Hematopoietic multipotent progenitor cell treated with erythropoietin and hydrocortisone succinate and interleukin-3 and kit ligand, for 4 days (in vitro differentiated cells): Measurements from ENCODE around the gene KCNT1.
A peak's percentile ranks its signal among the peaks of the same experiment; 100 is the strongest.
"Not testable (repeated sequence)": the region's sequence is repeated elsewhere in the genome, so short reads cannot be mapped to it uniquely, and the experiment has no call there.

ENCODE experiments used
- DNase-seq: peaks from one replicate; pipeline ENCODE4 v3.0.0-alpha.2; 2015

KCNT1 gene

DNA sequence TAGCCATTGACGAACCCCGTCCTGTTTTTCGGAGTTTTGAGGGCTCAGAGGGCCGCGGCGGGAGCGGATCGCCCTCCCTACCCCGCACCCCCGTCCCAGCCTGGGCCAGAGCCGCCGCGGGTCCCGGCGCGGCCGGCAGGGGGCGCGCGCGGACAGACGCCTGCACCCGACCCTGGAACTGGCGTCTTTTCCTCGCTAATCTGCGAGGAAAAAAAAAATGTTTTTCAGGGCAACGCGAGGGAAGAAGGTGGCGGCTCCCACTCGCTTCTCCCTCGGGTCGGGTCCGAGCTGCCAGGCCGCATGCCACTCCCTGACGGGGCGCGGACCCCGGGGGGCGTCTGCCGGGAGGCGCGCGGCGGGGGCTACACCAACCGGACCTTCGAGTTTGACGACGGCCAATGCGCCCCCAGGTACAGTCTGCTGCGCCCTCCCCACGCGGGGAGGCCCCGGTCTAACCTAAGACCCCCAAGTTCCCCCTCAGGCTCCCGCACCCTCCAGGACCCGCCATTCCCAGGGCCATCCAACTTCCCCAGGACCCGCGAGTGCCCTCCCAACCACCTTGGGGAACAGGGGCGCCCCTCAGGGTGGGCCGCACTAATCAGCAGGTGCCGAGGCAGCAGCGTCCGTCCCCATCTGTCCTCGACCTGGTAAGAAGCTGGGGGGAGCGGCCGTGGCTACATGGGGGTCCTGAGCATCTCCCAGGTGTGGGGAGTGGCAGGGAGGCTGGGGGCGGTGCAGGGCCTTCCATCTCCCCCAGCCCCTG lies at the start of gene KCNT1:
KCNT1 (plus strand) TSS at position 227 of the 763 bp plus-strand sequence; CDS start at position 301, 74 bp downstream.
- DNase-seq = peak; percentile 69

DNA sequence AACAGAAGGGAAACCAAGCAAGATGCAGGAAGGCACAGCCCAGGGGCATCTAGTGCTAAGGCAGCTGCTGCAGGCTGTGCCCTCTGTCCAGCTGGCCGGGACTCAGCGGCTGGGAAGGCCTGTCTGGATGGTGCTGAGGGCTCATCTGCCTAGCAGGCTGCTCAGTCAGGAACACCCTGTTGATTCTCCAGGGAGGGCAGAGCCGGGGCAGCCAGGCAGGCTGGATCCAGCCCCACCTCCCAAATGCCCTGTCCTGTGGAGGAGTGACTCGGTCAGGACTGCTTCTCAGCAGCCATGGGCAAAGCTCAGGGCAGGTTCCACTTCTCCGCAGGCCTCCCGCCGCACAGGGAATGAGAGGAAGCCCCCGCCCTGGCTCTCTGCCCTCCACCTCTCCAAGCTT lies 46.7 kb upstream of the KCNT1 start:
- no peak for DNase-seq

DNA sequence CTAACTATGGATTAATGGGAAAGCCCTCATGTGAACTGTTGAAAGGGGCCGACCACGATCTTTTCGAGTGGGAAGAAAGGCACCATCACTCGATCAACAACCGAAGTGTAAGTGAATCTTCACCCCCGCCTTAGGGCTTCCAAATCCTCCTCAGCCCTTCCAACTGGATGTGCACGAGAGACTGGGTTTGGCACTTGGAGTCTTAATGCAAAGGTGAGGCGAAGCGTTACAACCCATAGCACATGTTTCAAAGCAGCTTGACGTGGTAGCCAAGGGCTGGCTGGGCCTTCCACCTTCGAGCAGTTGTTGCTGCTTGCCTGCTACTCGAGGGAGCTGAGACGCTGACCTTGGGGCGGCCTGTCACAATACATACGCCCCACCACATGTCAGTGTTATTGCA lies 44.6 kb upstream of the KCNT1 start:
- no peak for DNase-seq

DNA sequence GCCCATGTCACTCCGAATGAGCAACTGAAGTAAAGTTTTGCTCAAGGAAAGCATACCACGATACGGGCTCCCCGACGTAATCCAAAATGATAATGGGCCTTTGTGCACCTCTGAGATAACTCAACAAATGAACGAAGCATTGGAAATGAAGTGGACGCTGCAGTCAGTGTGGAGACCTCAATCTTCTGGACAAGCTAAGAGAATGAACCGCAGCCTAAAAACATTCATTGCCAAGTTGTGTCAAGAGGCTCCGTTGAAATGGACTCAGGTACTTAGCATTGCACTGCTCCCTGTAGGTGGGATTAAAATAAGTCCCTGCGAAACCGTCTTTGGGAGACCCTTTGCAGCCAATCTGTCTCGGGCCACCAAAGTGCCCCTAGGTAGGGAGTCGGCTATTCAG lies 42.7 kb upstream of the KCNT1 start:
- no peak for DNase-seq

DNA sequence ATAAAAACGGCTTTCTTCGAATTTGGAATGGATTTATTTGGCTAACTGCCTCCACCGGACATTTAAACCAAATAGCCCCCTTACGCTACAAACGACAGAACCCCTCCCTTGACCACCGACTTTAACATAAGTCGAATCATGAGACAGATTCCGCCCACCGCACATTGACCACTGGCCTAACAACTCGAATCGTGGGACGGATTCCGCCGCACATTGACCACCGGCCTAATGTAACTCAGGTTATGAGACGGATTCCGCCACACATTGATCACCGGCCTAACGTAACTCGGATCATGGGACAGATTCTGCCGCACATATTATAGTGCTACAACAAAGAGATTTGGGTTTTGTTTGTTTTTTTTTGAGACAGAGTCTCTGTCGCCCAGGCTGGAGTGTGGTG lies 41.6 kb upstream of the KCNT1 start:
- DNase-seq = no peak

DNA sequence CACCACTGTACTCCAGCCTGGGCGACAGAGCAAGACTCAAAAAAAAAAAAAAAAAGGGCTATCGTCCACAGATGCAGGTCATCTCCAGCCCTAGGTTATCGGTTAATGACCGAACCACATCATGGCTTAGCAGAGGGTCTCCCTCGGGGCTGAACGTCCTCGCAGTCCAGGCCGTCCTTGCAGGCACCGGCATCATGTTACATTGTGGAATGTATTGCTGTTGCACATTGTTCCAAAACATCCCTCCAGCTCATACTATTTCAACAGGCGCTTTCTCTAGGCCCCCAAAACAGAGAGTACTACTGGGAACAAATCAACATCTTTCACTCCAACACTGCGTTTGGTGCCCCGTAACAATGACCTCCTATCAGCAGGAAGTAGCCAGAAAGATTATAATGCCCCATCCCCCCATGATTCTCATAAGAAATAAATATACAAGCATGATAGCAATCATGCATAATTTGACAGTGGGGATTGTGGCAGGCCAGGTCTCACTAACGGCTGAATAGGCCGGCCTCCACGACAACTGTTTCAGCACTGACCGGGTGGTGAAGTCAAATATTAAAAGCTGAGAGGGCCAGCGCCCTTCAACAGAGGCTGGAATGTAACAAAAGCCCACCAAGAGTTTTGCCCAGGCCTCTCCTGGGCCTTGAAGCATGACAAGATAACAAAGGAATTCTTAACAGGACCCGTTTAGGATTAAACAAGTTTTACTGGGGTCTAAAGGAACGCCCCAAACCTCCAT lies 40.0 kb upstream of the KCNT1 start:
- DNase-seq = no peak

DNA sequence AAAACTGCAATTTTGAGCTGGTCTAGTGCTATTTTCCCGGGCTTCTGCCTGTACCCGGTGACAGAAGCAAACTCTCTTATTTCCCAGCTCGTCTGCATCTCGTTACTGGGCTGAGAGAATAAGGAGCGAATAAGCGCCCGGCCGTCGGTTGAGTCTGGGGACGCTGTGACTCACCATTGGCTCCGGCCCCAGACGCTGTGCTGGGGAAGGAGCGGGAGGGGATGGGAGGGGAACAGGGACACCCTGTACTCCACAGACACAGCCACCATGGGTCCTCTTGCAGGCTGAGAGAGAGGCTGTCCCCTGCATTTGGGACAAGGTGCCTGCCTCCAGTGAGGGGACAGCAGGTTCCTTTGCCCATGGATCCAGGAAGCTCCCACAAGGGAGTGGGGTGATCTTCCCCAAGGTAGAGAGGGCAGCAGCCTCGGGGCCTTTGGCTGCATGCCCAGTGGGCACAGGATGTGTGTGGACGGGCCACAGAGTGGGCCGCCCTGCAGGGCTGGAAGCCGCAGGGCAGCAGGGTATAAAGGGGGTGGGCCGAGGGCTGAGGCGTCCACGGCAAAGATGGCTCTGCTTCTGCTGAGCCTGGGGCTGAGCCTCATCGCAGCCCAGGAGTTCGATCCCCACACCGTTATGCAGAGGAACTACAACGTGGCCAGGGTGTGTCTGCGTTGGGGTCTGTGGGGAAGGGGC lies 39.1 kb upstream of the KCNT1 start, which contains the start of gene LCN9:
LCN9 (plus strand) TSS at position 552 of the 693 bp plus-strand sequence; CDS start at position 565, 13 bp downstream.
- no peak for DNase-seq

DNA sequence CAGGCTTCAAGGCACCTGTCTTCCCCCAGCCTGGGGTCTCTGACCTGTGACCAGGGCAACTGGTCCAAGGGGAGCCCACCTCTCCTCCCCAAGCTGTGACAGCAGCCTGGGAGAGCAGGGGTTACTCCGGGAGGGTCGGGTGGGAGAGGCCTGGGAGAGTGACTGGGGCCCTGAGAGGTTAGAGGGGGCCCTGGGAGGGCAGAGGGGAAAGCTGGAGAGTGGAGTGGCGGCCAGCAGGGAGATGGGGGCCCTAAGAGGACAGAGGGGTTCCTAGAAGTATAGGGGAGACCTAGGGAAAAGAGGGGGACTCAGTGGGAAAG lies 38.6 kb upstream of the KCNT1 start:
- no peak for DNase-seq

DNA sequence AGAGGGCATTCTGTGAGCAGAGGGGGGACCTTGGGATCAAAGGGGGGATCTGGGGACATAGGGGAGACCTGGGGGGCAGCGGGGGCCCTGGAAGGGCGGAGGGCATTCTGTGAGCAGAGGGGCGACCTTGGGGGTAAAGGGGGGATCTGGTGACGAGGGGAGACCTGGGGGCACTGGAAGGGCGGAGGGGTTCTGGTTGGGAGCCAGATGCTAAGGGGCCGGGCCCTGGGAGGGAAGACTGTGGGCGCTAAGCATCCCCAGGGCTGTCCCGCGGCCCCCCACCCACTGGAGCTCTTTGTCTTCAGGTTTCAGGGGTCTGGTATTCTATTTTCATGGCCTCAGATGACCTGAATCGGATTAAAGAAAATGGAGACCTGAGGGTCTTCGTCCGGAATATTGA lies 38.1 kb upstream of the KCNT1 start:
- no peak for DNase-seq

DNA sequence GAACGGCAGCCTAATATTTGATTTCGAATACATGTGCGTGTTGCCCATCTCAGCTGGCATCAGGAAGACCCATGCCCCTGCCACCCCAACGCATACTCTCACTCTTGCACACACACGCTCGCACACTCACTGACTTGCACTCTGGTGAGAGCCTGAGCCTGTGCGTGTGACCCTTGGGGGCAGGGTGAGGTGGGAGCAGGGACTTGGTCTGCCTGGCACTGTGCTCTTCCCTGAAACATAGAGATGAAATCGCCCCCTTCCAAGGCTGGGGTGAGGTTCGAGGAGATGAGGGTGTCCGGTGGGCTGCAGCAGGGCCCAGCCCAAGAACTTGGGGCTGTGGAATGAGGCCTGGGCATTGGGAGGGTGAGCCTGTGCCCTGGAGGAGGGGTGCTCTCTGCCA lies 37.7 kb upstream of the KCNT1 start:
- DNase-seq = no peak

DNA sequence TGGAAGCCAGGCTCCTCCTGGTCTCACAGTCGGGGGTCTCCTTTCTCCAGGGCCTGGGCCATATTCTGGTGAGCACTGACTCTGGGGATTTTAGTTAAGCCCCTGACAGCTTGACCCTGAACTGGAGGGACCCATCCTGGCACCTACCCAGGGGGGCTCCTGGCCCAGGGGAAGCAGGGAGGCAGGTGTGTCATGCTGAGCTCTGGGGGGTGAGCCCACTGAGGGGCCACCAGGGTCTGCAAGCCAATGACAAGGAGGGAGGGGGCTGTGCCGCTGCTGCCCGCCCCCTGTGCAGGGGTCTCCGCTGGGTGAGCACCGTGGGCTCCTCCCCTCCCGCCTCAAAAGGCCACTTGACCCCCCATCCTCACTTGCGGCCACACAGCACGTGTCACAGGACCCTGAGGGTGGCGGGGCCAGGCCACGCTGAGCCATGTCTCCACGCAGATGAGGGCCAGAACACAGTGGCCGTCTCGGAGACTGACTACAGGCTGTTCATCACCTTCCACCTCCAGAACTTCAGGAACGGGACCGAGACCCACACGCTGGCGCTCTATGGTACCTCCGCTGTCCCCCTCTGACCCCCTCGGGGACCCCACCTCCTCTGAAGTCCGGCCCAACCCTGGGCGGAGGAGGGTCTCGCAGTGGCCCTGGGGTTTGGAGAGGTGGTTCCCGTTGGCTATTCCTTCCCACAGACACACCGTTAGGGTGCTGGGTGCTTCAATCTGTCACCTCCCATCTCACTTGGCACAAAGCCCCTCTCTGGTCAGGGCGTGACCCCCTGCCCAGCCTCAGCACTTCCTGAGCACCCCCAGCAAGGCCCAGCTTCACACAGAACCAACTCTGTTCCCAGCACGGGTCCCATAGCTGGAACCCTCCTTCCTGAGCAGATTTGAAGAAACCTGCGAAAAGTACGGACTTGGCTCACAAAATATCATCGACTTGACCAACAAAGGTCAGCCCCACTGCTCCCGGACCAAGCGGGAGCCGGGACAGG lies 36.9 kb upstream of the KCNT1 start:
- DNase-seq = no peak

DNA sequence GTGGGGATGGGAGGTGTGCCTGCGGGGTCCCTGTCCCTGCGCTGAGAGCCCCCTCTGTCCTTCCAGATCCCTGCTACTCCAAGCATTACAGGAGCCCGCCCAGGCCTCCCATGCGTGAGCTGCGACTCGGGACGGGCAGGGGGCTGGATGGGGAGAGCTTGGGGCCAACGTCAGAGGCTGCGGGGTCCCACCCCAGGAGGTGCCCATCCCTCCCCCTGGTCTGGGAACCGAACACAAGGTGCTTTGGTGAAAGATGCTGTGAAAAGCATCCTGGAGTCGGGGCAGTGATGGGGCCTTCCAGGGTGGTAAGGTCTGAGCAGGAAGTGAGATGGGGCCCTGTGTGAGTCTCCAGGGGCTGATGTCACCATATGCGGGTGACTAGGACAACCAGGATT lies 36.2 kb upstream of the KCNT1 start:
- no peak for DNase-seq

DNA sequence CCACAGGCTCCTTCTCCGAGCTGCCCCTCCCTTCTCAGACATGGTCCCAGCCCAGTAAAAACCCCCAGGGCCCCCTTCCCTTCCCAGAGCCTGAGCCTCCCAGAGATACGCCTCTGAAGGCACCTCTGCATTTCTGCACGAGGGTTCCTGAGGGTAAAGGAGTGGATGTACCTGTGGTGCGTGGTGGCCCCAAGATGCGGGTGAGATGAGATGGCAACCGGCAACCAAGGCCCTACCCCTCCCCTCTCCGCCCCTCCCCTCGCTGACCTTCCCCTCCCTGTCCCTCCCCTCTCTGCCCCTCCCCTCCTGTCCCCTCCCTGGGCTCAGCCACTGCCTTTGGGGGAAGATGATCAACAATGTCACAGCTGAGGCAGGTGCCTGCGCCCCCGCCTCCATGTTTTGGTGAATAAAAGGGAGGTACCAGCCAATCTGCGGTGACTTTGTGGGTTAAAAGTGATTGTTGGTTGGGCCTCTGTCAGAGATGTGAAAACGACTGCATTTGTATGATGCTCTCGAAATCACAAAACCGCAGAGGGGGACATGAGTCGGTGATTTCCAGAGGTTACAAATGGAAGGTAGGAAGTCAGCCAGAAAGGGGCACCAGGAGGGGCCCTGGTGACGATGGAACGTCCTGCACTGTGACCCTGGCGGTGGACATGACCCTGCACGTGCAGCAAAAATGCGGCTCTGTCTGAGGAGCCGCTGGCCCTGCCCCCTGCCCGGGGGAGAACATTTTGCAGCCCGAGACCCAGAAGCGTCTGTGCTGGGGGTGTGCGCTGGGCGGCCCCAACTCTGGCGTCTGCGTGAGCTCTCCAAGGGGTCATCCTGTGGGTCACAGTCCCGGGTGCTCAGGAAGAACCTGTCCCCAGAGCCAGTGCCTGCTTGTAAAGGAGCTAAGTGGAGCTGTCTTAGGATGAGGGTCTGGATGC lies 35.2 kb upstream of the KCNT1 start:
- DNase-seq = no peak

DNA sequence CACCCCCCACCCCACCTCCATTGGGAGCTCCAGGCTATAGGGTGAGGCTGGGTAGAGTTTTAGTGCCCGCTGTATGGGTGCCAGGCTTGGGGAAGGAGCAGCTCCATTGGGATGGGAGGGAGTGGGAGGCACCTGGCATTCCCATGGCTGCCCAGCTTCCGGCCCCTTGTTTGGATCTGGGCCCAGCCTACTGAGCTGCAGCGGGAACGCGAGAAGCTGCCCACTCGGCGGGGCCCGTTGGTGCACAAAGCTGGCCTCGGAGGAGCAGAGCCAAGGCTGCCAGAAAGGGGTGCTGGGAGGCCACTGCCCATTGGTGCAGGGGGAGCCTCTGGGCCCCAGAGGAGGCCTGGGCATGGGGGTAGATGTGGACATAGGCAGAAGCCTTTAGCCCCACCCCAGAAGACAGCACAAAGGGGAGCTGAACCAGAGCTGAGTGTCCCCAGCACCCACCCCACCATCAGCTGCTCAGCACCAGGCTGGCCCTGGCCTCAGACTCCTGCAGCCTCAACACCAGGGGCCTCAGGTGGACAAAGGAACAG lies 34.5 kb upstream of the KCNT1 start:
- no peak for DNase-seq

DNA sequence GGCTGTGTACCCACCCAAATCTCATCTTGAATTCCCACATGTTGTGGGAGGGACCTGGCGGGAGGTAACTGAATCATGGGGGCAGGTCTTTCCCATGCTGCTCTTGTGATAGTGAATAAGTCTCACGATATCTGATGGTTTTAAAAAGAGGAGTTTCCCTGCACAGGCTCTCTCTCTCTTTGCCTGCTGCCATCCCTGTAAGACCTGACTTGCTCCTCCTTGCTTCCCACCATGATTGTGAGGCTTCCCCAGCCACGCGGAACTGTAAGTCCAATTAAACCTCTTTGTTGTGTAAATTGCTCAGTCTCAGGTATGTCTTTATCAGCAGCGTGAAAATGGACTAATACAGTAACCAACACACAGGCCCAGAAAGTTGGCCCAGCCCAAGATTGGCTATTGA lies 33.0 kb upstream of the KCNT1 start:
- not testable (repeated sequence) for DNase-seq

DNA sequence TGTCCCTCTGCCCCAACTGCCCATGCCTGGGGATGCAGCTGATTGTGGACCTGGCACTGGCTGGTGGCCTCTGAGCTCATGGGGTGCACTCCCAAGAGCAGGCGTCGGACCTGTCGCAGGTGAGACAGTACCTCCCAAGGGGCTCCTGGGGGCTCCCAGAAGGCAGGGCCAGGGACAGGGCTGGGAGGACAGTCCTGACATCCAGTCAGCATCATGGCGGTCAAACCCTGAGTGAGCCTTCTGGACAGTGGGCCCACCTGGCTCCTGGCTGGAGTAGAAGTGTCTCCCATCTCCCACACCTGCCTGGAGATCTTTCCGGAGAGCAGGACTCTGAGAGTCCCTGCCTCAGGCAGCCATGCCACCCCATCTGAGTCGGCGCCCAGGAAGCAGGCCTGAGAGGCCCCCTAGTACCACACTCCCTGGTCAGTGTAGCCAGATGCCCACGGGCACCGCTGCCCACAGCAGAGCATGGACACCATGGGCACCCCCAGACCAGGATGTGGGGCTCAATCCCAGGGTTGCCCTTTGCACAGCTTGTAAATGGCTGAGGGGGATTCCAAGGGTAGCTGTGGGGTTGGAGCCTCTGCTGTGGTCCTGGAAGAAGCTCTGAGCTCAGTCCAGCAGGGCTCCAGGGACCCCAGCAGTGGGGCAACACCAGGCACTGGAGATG lies 32.2 kb upstream of the KCNT1 start:
- DNase-seq = no peak

DNA sequence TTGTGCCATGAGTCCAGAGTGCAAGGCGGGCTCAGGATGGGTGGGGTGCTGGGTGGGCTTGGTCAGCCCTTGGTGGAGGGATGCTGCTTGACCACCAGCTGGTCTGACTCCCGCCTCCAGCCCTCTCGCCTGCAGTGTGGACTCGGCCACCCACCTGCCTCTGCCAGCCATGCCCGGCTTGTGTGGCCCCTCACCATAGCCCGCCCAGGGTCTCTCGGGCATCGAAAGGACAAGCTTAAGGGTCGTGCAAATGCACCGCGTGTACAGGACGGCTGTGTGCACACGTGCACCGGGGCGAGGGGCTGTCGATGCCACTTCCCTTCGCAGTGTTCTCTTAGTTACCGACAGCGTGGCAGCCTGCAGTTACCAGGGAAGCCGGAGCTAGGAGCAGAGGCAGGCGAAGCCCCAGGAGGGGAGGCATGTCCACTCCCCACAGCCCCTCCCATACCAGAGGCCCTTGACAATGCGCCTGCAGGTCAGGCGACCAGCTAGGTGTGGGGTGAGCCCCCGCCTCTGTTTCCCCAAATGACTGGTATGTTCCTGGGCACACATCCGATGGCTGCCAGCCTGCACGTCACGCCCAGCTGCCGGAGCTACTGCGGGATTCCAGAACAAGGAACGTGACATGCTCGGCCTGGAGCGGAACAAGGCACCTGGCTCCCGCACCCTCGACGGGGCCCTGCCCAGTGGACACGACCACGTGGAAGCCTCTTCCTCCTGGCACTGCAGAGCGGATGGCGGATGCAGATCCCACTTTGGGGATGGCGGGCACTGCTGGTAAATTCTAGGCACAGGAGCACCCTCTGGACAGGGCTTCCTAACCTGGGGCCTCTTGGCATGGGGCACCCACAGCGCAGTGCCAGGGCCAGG lies 31.0 kb upstream of the KCNT1 start:
- no peak for DNase-seq

DNA sequence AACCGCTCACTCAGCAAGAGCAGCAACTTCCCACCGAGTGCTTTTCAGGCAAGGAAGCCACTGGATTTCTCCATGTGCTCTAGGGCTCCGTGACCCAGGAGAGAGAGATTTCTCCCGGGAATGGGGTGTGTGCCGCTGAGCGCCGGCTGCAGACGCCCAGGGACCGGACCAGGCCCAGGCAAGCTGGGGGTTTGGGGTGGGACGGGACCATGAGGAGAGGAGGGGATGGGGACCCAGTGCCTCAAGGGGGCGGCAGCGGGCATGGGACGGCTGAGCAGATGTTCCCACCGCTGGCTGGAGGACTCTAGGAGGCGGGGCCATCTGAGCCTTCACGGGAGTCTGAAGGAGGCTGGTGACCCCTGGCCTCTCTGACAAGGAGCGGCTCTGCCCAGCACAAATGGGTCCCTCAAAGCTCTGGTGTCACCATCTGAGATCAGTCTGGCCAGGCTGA lies 30.4 kb upstream of the KCNT1 start:
- peak; percentile 19 for DNase-seq

DNA sequence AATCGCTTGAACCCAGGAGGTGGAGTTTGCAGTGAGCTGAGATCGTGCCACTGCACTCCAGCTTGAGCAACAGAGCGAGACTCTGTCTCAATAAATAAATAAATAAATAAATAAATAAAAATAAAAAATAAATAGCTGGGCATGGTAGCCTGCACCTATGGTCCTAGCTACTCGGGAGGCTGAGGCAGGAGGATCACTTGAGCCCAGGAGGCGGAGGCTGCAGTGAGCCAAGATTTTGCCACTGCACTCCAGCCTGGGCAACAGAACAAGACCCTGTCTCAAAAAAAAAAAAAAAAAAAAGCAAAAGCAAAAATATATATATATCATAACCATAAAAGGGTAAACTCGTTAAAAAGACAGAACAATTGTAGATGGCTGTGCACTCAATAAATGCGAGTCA lies 29.2 kb upstream of the KCNT1 start:
- not testable (repeated sequence) for DNase-seq
